ENCODE results near the gene SMG7.

Gene SMG7

DNA sequence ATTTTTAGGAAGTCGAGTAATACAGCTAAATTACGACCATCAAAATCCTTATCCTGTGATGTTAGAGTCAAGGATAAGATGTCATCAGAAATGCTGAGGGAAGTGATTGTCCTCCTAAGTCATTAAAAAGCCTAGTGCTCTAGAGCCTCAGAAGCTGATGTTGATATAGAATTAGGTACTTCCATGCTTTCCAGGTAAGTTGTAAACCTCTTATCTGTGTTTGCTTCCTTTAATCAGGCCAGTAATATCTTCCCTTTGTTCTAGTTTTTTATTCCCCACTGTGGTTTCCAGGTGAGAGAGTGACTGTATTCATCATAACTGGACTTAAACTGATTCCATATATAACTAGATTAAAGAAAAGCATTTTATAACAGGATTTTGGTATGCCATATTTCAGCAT, 44.4 kb downstream of the SMG7 start:
- no peak for DNase-seq

DNA sequence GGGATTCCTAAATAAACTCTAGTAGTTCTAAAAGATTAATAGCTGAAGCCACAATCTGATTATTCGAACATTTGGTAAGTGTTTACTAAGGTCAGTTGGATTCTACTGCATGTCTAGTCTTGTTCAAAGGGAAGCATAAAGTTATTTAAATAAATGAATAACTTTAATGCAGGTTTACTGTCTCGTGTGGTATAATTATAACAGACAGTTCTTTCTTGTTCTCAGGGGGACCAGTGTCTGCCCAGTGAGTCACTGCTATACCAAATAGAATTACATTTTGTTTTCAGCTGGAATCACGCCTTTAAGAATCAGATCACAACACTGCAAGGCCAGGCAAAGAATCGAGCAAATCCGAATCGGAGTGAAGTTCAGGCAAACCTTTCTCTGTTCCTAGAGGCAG, 45.1 kb downstream of the SMG7 start:
- DNase-seq: no peak

DNA sequence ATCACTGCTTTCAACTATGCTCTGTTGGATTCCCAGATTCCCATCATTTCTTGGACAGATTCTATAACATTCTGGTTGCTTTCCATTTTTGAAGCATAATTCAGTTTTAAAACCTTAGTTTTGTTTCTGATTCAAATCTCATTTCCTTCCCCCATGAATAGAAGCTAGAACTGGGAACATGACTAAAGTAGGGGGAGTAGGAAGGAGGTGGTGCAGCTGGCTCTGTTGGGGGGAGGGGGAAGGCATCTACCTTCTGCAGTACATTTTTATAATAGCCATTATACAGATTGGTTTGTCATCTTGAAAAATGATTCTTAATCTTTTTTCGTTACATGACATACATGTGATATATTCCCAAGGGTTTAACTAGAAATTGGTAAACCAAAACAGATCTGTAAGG, 48.1 kb downstream of the SMG7 start:
- DNase-seq: no peak

DNA sequence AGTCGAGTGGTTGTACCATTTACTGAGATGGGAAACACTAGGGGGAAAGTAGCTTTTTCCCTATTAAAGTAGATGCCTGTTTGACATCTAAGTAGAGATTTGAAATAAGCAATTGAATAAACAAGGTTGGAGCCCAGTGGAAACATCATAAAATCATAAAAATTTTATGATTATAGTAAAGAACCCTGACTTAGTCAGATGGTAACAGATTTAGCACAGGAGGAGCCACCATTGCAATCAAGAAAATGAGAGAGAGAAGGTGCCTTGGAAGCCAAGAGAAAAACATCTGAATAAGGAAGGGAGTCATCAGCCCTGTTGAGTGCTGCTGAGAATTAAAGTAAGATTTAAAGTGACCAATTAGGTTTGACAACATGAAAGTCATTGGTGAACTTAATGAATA, 49.8 kb downstream of the SMG7 start:
- DNase-seq: no peak

DNA sequence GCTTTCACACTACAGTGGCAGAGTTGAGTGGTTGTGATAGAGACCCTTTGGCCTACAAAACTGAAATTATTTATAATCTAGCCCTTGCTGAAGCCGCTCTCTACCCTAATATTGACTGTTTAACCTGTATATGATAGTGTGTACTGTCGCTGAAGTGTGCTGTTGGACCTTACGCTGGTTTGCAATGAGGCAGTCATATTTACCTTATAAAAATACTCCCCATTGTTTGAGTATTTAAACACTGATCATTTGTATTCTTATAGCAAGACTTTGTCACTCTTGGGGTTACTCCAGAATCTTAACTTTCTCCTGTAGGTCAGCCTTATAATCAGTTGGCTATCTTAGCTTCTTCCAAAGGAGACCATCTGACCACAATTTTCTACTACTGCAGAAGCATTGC, 56.3 kb downstream of the SMG7 start:
- no peak for DNase-seq

DNA sequence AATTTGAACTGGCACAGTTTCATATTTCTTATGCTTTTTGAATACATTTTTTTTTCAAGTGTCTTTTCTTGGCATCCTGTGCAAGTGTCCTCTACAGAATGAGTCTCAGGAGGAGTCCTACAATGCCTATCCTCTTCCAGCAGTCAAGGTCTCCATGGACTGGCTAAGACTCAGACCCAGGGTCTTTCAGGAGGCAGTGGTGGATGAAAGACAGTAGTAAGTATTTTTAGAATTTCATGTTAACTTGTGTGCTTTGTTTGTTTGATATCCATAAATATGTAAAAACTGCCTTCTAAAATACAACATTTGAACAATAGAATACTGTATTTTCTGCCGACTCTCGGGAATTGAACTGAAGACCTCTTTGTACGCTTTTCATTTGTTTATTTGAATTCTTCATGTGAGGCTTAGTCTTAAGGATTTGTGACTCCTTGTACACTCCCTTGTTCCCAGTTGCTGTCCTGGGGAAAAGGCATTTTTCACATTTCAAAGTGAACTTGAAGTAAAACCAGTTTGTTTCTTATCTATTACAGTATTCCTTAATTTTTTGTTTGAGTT, 61.4 kb downstream of the SMG7 start:
- DNase-seq: no peak

DNA sequence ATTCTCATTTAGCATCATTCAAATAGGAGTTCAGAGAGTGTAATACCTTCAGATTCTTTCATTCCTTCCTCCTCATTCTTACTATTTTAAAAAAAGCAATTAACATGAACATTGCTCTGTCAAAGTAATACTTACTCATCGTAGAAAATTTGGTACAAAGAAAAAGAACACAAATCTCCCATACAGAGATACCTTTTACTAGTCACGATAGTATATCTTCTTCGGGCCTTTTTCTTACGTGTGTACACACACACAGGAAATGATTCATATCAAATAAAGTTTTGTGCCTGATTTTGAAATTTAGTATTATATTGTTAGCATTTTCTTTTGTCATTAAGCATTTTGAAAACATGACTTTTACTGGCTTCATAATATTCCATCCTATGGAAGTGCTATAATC, 65.1 kb downstream of the SMG7 start:
- DNase-seq: no peak

DNA sequence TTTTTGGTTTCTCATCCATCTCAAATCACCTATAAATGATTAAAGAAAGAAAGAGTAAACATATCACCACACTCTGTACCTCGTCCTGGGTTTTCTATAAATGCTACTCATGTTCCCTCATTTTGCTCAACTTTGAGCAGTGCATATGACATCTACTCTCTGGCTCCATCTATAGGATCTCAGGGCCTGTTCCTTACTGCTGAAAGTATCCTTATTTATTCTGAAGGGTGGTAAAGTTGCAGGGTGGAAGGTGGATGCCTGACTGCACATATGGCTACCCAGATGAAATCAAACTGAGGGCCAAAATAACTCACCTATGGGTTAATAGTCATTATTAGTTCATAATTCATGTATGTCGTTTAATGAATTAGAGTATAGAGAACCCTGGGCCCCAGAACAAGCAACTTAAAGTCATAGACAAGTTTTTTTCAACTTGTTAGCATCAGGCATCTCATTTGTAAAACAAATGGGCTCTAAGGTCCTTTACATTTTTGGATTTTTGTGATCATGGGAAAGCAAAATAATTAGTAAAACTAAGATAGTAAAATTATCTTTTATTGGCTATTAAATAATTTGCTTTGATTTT, 71.4 kb downstream of the SMG7 start:
- no peak for DNase-seq

DNA sequence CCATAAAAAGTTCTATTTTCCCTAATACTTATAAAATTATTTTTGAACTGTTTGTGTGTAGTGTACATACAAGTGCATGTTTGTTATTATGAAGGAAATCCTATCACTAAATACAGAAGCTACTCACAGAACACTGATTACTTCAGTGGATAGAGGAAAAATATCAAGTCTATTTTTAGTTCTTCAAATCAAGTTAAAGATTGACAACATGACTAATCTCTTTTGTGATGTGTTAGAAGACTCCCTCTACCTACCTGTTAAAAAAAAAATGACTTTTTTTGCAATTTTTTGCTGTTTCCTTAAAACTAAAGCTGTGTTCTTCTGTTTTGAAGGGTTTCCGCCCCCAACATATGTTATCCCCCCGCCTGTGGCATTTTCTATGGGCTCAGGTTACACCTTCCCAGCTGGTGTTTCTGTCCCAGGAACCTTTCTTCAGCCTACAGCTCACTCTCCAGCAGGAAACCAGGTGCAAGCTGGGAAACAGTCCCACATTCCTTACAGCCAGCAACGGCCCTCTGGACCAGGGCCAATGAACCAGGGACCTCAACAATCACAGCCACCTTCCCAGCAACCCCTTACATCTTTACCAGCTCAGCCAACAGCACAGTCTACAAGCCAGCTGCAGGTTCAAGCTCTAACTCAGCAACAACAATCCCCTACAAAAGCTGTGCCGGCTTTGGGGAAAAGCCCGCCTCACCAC, 72.4 kb downstream of the SMG7 start:
- DNase-seq: no peak

DNA sequence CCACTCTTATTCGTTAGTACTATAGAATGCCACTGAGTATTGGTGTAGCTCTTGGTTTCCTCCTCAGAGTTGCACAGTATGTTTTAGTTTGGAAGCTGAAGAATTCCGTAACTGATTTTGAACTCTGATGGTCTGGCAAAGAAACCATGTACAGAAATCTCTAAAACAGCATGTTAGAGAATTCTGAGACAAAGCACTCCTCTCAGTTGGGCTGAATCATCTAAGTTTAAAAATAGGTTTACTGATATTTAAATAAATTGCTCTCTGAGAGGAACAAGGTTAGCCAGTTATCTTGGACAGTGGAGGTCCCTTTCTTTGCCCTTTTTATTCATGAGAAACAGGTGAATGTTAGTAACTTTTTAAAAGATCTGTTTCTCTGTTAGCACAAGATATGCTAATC, 74.1 kb downstream of the SMG7 start:
- DNase-seq: no peak

DNA sequence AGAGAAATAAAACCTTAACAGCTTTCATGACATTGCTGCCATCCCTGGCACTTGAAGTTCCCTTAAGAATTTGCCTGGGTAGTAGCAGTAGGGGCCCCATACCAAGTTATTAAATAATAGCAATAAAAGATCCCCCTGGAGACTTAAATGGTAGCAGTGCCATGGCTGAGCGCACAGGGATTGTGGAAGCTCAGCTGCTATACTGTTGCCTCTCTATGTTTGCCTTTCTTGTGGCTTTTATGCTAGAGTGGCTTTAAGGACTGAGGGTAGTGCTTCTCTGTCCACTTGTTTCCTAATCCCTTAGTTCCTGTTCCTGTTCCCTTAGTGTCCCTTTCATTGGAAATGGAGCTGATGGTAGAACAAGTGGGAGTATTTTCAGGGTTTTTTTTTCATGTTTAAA, 75.8 kb downstream of the SMG7 start:
- DNase-seq: no peak

DNA sequence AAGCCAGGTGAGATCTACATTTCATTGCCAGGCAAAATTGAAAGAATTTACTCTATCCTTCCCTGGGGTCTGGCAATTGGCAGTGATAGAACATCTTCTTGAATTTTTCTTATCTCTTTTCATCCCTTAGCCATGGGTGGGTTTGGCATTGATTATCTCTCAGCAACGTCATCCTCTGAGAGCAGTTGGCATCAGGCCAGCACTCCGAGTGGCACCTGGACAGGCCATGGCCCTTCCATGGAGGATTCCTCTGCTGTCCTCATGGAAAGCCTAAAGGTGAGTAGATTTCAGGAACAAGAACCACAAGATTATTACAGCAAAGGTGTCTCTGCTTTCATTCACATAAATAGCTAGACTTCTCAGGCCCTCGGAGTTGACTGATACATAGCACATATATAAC, 78.6 kb downstream of the SMG7 start:
- DNase-seq: no peak

DNA sequence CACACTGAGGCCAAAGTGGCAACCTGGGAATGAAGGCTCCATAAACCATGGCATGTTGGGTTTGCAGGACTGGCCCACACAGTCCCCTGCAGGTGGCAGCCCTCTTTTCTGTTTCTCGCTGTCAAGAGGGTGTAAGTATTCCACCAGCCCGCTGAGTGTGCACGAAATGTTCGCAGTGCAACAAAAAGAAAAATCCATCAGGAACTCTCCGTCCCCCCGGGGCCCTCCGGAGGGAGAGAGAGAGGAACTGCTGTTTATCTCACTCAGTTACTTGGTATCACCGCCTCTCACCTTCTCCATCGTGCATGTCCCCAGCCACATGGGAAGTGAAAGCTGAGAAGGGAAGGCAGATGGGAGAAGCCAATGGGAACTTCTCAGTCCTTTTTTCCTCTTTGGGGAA, 79.6 kb downstream of the SMG7 start:
- no peak for DNase-seq

DNA sequence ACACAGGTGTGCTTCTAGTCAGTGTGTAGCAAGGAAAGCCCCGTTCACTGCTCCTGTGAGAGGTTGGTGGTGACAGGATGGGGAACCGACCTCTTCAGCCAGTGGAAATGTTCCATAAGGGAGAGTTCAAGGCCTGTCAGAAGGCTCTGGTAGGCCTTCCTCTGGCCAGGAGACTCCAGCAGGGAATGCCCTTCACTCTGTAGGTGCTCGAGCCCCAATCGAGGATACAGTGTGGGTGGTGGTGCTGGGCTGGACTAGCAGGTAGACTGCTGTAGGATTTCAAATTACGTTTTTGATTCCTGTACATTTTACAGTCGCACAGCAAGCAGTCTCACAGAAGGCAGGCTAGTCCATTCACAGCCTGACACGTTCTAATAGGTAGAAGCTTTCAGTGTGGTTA, 80.1 kb downstream of the SMG7 start:
- DNase-seq: no peak

DNA sequence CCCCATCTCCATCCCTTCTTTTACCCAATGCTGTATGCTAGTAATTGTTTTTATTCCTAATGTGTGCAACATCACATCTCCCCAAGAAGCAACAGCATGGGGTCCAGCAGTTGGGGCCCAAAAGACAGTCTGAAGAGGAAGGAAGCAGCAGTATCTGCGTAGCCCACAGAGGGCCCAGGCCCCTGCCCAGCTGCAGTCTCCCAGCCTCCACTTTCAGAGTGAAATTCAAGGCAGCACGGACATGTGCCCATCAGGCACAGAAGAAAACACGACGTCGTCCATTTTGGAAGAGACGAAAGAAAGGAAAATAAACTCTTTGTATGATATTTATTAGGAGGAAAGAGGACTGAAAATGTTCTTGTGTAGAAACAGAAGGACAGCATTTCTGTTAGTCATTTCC, 80.6 kb downstream of the SMG7 start:
- no peak for DNase-seq

DNA sequence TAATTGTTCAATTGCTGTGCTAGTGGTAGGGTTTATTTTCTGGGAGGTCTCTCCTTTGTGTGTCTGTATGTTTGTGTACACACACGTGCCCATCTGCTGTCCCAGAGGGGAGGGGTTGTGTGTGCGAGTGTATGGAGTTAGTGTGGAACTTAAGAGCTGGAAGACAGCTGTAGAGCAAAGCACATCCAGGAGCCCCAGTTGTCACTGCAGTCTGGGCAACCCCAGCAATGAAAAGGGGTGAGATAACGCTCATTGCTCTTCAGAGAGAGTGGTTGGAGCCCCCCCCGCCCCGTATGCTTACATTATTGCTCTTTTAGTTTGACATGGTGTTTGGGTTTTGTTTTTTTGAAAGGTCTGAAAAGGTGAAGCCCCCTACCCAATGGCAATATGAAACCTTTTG, 81.0 kb downstream of the SMG7 start:
- no peak for DNase-seq

DNA sequence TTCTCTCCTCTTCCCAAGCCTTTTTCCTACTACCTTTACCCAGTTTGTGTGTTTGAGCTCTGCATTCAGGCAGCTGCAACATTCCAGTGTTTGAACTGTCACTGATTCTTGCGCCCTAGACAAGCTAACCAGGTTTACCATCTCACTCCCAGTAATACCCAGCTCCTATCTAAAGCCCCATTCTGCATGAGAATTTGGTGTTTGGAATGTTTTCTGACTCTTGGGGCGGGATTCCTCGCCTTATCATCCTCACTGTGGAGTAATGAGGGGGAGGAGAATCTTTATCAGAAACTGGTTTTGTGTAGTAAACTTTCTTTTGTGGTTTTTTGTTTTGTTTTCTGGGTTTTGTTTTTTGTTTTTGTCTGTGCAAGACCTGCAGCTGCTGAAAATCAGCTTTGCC, 81.5 kb downstream of the SMG7 start:
- DNase-seq: no peak

DNA sequence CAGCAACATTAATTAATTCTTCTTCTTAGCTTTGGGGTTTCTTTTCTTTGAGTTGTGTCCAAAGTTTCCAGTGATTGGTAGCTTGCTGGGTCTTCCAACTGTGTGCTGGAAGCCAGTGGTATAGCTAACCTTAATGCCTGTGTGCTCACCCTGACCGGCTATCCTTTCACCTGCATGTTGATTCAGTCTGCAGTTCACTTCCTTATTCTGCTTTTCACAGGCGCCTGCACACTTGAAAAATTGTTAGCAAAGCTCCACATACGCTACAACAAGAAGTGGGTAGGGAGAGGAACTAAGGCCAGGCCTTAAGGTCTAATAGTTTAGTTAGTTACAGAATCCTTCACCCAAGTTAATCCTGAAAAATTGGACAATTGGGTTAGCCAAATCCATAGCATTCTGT, 82.3 kb downstream of the SMG7 start:
- no peak for DNase-seq

DNA sequence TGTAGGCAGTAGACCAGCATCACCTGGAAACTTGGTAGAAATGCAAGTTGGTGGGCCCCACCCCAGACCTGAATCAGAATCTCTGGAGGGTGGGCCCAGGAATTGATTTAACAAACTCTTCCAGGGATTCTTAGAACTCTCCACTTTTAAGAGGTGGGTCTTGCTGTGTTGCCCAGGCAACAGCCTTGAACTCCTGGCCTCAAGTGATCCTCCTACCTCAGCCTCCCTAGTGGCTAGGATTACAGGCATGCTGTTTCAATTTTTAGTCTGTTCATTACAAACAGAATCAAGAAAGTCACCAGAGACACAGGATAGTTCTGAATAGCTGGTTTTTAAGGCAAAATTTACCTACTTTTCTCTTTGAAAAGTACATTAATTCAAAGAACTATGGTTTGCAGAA, 86.8 kb downstream of the SMG7 start:
- DNase-seq: no peak

DNA sequence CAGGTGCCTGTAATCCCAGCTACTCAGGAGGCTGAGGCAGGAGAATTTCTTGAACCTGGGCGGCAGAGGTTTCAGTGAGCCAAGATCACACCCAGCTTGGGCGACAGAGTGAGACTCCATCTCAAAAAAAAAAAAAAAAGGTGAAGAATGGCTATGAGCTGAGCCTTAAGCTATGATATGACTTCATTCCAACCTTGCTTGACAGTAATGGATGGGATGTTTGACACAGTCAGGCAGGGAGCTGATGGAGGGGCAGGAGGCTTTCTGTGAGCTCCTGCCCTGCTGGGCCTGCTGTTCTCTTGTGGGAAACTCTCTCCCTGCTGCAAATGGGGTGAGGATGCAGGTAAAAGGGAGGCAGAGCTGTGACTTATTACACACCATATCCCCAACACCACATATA, 90.4 kb downstream of the SMG7 start:
- no peak for DNase-seq

DNA sequence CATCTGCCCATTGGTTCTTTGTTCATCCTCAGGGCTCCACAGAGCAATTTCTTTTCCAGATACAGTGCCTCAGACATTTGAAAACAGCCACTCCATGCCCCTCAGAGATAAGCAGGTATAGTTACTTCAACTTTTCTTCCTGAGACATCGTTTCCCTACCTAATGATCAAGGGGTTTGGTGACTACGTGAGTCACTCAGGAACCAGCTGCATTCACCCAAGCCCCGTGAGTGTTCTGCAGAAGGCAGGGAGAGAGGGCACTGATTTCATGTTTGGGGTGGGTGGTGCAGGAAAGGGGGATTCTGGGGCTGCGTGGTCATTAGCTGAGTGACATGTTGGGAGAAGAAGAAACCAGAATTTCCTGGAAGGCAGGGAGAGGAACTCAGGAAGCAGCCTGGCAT, 93.0 kb downstream of the SMG7 start:
- DNase-seq: no peak

DNA sequence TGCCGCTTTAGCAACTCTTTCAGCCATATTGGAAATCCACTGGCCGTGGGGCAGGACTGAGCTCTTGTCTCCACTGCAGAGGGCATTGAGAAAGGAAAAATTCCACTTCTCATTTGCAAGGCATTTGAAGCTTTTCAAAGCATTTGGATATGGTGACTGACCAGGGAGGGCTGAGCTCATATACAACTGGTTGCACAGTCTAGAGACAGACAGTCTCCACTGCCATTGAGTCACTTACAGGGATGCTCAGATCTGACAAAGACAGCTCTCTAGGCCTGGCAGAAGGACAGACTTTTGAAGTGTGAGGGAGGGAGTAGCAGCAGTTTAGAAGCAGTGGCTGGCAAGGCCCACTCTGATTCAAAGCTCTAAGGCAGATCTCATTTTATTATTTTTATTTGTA, 93.7 kb downstream of the SMG7 start:
- no peak for DNase-seq

DNA sequence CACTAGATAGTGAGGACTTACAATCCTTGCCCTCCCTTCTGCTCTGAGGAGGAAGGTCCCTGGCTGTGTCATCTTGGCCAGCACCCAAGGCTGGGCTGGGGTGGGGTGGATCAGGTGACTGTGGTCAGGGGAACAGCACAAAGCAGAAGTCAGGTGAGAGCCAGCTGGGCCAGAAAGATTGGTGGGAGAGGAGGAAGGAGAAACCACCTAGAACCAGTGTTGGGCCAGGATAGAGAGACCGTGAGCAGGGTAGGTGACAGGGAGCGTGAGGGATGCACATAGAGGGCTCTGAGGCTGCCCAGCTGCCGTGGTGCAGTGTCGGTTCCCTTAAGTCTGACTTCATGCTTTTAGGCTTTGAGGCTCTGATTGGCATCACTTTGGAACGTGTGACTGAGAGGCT, 95.3 kb downstream of the SMG7 start:
- DNase-seq: no peak

DNA sequence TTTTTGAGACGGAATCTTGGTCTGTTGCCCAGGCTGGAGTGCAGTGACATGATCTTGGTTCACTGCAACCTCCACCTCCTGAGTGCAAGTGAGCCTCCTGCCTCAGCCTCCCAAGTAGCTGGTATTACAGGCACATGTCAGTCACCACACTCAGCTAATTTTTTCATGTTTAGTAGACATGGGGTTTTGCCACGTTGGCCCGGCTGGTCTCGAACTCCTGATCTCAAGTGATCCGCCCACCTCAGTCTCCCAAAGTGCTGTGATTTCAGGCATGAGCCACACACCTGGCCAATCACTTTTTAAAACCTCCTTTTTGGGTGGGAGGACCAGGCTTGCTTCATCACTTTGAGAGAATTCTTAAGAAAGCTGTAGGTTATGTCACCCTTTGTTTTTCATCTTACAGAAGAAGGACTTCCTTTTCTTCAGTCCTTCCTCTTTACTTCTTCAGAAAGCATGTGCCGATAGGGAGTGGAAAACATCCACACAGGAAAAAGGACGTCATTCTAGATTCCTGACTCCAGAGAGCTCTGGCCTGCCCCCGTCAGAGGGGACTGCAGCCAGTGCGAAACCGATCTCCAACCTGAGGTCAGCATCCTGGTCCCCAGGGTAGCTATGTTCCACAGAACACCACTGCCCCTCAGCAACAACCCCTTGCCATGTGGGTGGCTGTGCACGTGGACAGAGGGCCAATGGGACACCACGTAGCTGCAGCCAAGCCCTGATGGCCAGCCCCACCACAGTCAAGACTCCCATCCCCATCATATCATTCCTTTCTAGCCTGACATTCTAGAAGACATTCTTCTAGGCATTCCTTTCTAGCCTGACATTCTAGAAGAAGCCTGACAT, 96.1 kb downstream of the SMG7 start:
- peak; percentile 43 for DNase-seq

Data from left hindlimb (tissue), 1 donor.